ENCODE results near the gene ZFAND5.

ZFAND5 gene

GRCh38 chr9:72402744-72403143 is 37.7 kb upstream of the ZFAND5 start:
- no peak overlapping the region for H3K4me2 ChIP-seq
- no peaks in the 10 kb centered on the region for H3K79me2 ChIP-seq (ENCODE audit: insufficient read depth, low read depth)
- H3K4me1 ChIP-seq (ENCODE audit: low read depth, poor library complexity, severe bottlenecking): no peaks in the 10 kb centered on the region
- no peak overlapping the region for H3K4me3 ChIP-seq (IDR thresholded peaks at IDR 0.05; ENCODE audit: insufficient read depth, low read depth, low read length)
- H4K20me1 ChIP-seq (ENCODE audit: insufficient read depth): no peaks in the 10 kb centered on the region
- no peaks in the 10 kb centered on the region for H3K36me3 ChIP-seq (ENCODE audit: insufficient read depth)
- no peak overlapping the region for H2AFZ ChIP-seq (ENCODE audit: low read depth)
- TF ChIP-seq CTCF (conservative IDR thresholded peaks at IDR 0.05; ENCODE audit: low read depth, low read length): no peak
- no peak overlapping the region for H3K27ac ChIP-seq
- H3K9ac ChIP-seq: no peak overlapping the region
- H3K27me3 ChIP-seq (ENCODE audit: insufficient read depth, low read depth): no peaks in the 10 kb centered on the region

GRCh38 chr9:72401396-72401795 is 36.4 kb upstream of the ZFAND5 start:
- Histone ChIP-seq H3K4me3 (IDR thresholded peaks at IDR 0.05; ENCODE audit: insufficient read depth, low read depth, low read length) (no peak overlapping the region), H4K20me1 (ENCODE audit: insufficient read depth) (no peaks in the 10 kb centered on the region), H3K4me1 (ENCODE audit: low read depth, poor library complexity, severe bottlenecking) (no peaks in the 10 kb centered on the region), H2AFZ (ENCODE audit: low read depth) (no peak overlapping the region), H3K9ac (no peak overlapping the region), H3K27ac (no peak overlapping the region), H3K27me3 (ENCODE audit: insufficient read depth, low read depth) (no peaks in the 10 kb centered on the region), H3K79me2 (ENCODE audit: insufficient read depth, low read depth) (no peaks in the 10 kb centered on the region), H3K4me2 (no peak overlapping the region), H3K36me3 (ENCODE audit: insufficient read depth) (no peaks in the 10 kb centered on the region)
- TF ChIP-seq CTCF (conservative IDR thresholded peaks at IDR 0.05; ENCODE audit: low read depth, low read length): no peak

- no peak overlapping the region for H3K27ac ChIP-seq
- TF ChIP-seq CTCF (conservative IDR thresholded peaks at IDR 0.05; ENCODE audit: low read depth, low read length): no peak
- H3K36me3 ChIP-seq (ENCODE audit: insufficient read depth): no peaks in the 10 kb centered on the region
- no peak overlapping the region for H2AFZ ChIP-seq (ENCODE audit: low read depth)
- no peaks in the 10 kb centered on the region for H3K4me1 ChIP-seq (ENCODE audit: low read depth, poor library complexity, severe bottlenecking)
- H4K20me1 ChIP-seq (ENCODE audit: insufficient read depth): no peaks in the 10 kb centered on the region
- H3K79me2 ChIP-seq (ENCODE audit: insufficient read depth, low read depth): no peaks in the 10 kb centered on the region
- no peak overlapping the region for H3K4me2 ChIP-seq
- no peak overlapping the region for H3K9ac ChIP-seq
- H3K4me3 ChIP-seq (IDR thresholded peaks at IDR 0.05; ENCODE audit: insufficient read depth, low read depth, low read length): no peak overlapping the region
- no peaks in the 10 kb centered on the region for H3K27me3 ChIP-seq (ENCODE audit: insufficient read depth, low read depth)
Measured at GRCh38 chr9:72400866-72401265, 35.9 kb upstream of the ZFAND5 start.

- Histone ChIP-seq H3K4me3 (IDR thresholded peaks at IDR 0.05; ENCODE audit: insufficient read depth, low read depth, low read length) (no peak overlapping the region), H2AFZ (ENCODE audit: low read depth) (no peak overlapping the region), H3K27me3 (ENCODE audit: insufficient read depth, low read depth) (no peaks in the 10 kb centered on the region), H4K20me1 (ENCODE audit: insufficient read depth) (no peaks in the 10 kb centered on the region), H3K79me2 (ENCODE audit: insufficient read depth, low read depth) (no peaks in the 10 kb centered on the region), H3K27ac (no peak overlapping the region), H3K36me3 (ENCODE audit: insufficient read depth) (no peaks in the 10 kb centered on the region), H3K4me2 (no peak overlapping the region), H3K4me1 (ENCODE audit: low read depth, poor library complexity, severe bottlenecking) (no peaks in the 10 kb centered on the region), H3K9ac (no peak overlapping the region)
- no peak for TF ChIP-seq CTCF (conservative IDR thresholded peaks at IDR 0.05; ENCODE audit: low read depth, low read length)
Measured at GRCh38 chr9:72399391-72399790, 34.4 kb upstream of the ZFAND5 start.

Data from KMS-11 (cell line).